ENCODE data around the gene SNX30.

SNX30 gene

GRCh38 chr9:112785986-112786385 lies 35.4 kb downstream of the SNX30 start:
- H3K27ac ChIP-seq, result no peak overlapping the region
- TF ChIP-seq CTCF (conservative IDR thresholded peaks at IDR 0.05), result no peak

GRCh38 chr9:112786829-112787520 lies 36.4 kb downstream of the SNX30 start:
- no peak overlapping the region for H3K27ac ChIP-seq

GRCh38 chr9:112787978-112788377 lies 37.4 kb downstream of the SNX30 start:
- no peak for TF ChIP-seq CTCF (conservative IDR thresholded peaks at IDR 0.05)
- H3K27ac ChIP-seq, result no peak overlapping the region

More at GRCh38 chr9:112786829-112787520, 36.4 kb downstream of the SNX30 start:
- no peak for TF ChIP-seq CTCF (conservative IDR thresholded peaks at IDR 0.05)

GRCh38 chr9:112789473-112789872 lies 38.9 kb downstream of the SNX30 start:
- no peak for TF ChIP-seq CTCF (conservative IDR thresholded peaks at IDR 0.05)
- H3K27ac ChIP-seq, result no peak overlapping the region

GRCh38 chr9:112789891-112790774 lies 39.6 kb downstream of the SNX30 start:
- TF ChIP-seq CTCF (conservative IDR thresholded peaks at IDR 0.05), result no peak
- H3K27ac ChIP-seq, result no peak overlapping the region

GRCh38 chr9:112792670-112793069 lies 42.1 kb downstream of the SNX30 start:
- no peak overlapping the region for H3K27ac ChIP-seq
- no peak for TF ChIP-seq CTCF (conservative IDR thresholded peaks at IDR 0.05)

- TF ChIP-seq CTCF (conservative IDR thresholded peaks at IDR 0.05), result peak; percentile 82
- no peak overlapping the region for H3K27ac ChIP-seq
Observed at GRCh38 chr9:112793213-112793810, 42.8 kb downstream of the SNX30 start.
